Type B pancreatic cell (in vitro differentiated cells): ENCODE results near the gene CYP4A22. TPM values are rescaled to one million over a fixed set of nuclear protein-coding genes. Genes with fewer than 3 reads are reported as not detected.

Experiments
- DNase-seq: peaks from one replicate; pipeline ENCODE4 v3.0.0; 2021; ENCODE audit warnings: mixed read lengths; ENCODE audit not compliant: unreplicated experiment; ENCODE audit errors: extremely low spot score
- H3K27ac Mint-ChIP-seq: 2 replicates; pipeline ENCODE4 v1.8.0; 2021; ENCODE audit warnings: mild to moderate bottlenecking, mixed read lengths
- H3K27me3 Mint-ChIP-seq: 2 replicates; pipeline ENCODE4 v1.8.0; 2021; ENCODE audit warnings: mixed read lengths
- H3K36me3 Mint-ChIP-seq: 2 replicates; pipeline ENCODE4 v1.8.0; 2021; ENCODE audit warnings: mixed read lengths
- H3K4me1 Mint-ChIP-seq: one replicate; pipeline ENCODE4 v1.8.0; 2021; ENCODE audit warnings: mixed read lengths; ENCODE audit not compliant: unreplicated experiment
- H3K4me3 Mint-ChIP-seq: 2 replicates; pipeline ENCODE4 v1.8.0; 2021; ENCODE audit warnings: mild to moderate bottlenecking, mixed read lengths
- H3K9me3 Mint-ChIP-seq: 2 replicates; pipeline ENCODE4 v1.8.0; 2021; ENCODE audit warnings: mixed read lengths
- CTCF ChIP-seq: fragments of 200-600 bp; sonication (generic); conservative IDR thresholded peaks from 2 replicates; pipeline ENCODE4 v1.5.0; 2021; ENCODE audit warnings: antibody characterized with exemption, mild to moderate bottlenecking
- total RNA-seq: library from RNA; stranded (reverse); gene quantifications from 2 replicates; pipeline ENCODE4 v1.2.1, GENCODE V29; 2021; ENCODE audit warnings: low replicate concordance

Gene CYP4A22
- total RNA-seq, 1 donor from 2014 or later = not detected

DNA sequence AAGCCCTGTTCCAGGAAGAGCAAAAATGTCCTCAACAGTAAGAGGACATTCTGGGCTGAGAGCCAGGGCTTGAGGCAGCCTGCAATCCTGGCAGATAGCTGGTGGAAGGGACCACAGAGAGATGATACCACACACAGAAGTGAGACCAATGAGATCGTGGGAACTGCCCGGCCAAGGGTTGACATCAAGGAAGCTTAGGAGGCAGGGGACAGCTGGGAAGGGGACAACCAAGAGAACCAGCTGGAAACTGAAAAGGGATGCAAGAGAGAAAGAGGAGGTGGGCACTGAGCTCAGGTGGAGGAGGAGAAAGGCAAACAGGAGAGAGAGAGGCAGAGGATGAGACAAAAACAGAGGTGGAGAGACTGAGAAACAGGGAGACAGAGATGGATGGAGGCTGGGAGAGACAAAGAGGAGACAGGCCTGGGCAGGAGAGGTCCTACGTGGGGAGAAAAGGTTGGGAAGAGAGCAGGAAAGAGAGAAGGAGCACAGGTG, 43.4 kb downstream of the CYP4A22 start:
- TF ChIP-seq CTCF = no peak
- Mint-ChIP-seq H3K36me3 (no peaks in the 10 kb centered on the region), H3K4me1 (peaks cover 10% of the 10 kb centered on the region), H3K9me3 (no peaks in the 10 kb centered on the region), H3K27me3 (peaks cover 49% of the 10 kb centered on the region), H3K27ac (no peak overlapping the region), H3K4me3 (no peak overlapping the region)
- no peak for DNase-seq

DNA sequence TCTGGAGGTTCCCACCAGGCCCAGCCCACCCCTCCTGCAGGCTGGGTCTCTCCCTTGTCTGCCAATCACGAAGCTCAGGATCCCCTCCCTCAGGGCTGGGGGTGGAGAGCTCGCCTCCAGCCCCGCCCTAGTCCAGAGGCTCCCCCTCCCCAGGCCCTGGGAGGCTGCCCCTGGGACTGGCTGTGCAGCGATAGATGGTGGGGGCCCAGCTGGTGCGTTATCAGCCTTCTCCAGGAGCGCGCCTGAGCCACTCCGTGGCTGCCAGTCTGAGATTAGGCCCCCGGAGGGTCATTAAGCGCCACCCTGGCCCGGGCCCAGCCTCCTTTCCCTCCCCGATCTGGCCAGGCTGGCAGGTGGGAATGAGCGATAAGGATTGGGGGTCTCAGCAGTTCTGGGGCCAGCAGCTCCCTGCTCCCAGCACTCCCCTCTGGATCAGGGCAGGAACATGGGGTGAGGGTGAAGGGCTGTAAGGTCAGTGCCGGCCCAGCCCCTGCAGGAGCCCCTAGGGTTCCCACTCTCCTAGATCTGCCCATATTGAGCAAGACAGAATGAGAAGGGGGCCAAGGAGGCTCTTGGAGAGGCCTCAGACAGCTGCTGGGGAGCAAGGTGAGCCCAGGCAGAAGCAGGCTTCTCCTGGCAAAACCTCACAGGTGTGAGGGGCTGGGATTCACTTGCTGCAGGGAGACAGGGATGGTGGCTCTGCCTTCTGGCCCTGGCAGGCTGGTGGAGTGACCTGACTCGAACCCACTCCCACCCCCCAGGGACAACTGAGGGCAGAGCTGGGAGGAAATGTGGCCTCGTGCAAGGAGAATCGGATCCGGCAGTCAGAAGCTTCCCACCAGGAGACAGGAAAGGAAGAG, 44.1 kb downstream of the CYP4A22 start:
- no peak overlapping the region for H3K4me3 Mint-ChIP-seq
- H3K4me1 Mint-ChIP-seq = peaks cover 10% of the 10 kb centered on the region
- DNase-seq = peak; percentile 65
- no peaks in the 10 kb centered on the region for H3K36me3 Mint-ChIP-seq
- no peak for TF ChIP-seq CTCF
- no peaks in the 10 kb centered on the region for H3K9me3 Mint-ChIP-seq
- H3K27ac Mint-ChIP-seq = no peak overlapping the region
- H3K27me3 Mint-ChIP-seq = peaks cover 43% of the 10 kb centered on the region

DNA sequence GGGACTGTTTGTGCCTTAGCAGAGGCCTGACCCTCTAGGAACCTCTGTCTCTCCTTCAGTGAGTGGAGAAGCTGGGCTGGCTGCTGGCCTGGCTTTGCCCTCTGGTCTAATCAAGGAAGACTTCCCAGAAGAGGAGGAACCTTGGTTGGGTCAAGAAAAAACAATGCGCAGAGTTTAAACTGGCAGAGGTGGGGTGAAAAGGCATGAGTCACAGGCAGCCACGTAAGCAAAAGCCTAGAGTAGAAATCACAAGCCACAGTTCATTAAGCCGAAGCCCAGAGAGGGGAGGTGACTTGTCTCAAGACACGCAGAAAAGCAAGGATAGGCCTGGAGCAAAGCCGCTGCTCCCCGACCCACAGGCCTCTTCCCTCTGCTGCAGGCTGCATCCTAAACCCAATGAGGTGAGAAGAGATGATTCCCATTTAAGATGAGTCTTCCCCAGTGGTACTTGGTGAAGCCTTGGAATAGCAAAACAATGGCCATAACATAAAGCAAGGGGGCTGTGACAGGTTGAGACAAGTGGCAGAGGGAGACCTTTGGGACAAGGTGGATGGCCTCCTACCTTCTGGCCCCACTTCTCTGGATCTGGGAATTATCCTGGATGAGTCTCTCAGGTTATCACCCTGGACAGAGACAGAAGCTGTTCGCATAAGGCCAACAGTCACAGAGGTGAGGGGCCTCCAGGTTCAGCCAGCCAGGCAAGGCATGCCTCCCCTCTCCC, 44.9 kb downstream of the CYP4A22 start:
- Mint-ChIP-seq H3K27ac (no peak overlapping the region), H3K4me1 (peaks cover 10% of the 10 kb centered on the region), H3K9me3 (no peaks in the 10 kb centered on the region), H3K4me3 (no peak overlapping the region), H3K36me3 (no peaks in the 10 kb centered on the region), H3K27me3 (peaks cover 43% of the 10 kb centered on the region)
- peak; percentile 49 for DNase-seq
- TF ChIP-seq CTCF = no peak

GRCh38 chr1:47182676-47183235, 45.5 kb downstream of the CYP4A22 start:
- Mint-ChIP-seq H3K27me3 (peaks cover 43% of the 10 kb centered on the region), H3K27ac (no peak overlapping the region), H3K4me1 (peaks cover 10% of the 10 kb centered on the region), H3K4me3 (no peak overlapping the region), H3K9me3 (no peaks in the 10 kb centered on the region), H3K36me3 (no peaks in the 10 kb centered on the region)
- no peak for TF ChIP-seq CTCF
- no peak for DNase-seq

DNA sequence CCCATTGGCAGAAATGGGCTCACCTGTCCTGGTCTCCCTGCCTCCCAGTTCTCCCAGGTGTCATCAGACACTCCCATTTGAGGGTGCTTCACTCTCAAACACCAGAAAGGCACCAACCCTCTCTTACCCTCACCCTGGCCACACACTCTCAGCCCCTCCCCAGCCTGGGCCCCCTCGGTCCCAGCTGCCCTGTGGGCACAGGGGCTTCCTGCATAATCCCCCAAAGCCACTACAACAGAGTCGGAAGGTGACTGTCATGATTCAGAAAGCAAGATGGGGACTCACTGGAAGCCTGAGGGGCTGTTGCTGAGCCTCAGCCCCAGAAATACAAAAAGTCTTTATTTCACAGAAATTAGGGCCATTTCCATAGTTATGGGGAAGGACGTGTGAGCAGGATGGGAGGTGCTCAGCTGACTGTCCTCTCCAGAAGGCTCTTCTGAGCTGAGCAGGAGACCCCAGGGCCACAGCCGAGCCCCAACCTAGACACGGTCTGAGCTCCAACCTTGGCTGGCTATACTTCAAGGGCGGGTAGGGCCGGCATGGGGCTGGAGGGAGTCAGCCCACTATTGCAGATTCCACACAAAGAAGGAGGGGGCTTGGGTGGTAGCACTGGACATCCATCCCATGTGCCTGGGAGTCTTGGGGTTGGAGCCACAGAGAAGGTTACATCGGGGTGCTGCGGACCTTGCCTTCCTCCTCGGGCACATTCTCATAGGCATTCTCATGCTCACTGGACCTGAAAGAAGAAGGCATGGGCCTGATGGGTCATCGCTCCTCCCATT, 46.3 kb downstream of the CYP4A22 start:
- Mint-ChIP-seq H3K9me3 (no peaks in the 10 kb centered on the region), H3K4me3 (no peak overlapping the region), H3K36me3 (no peaks in the 10 kb centered on the region), H3K4me1 (peaks cover 10% of the 10 kb centered on the region), H3K27ac (no peak overlapping the region), H3K27me3 (peaks cover 40% of the 10 kb centered on the region)
- no peak for TF ChIP-seq CTCF
- DNase-seq = peak; percentile 62
